Neural crest cell (in vitro differentiated cells): Measurements from ENCODE around the gene ETHE1. TPM values are rescaled to one million over a fixed set of nuclear protein-coding genes. Genes with fewer than 3 reads are reported as not detected.
"Not testable (repeated sequence)": the region's sequence is repeated elsewhere in the genome, so short reads cannot be mapped to it uniquely, and the experiment has no call there.

Experiments used
- DNase-seq: peaks from one replicate; pipeline ENCODE4 v3.0.0; 2021; ENCODE audit warnings: low read depth, mixed read lengths, low spot score
- H3K27ac Mint-ChIP-seq: one replicate; pipeline ENCODE4 v1.8.0; 2021; ENCODE audit warnings: mild to moderate bottlenecking, mixed read lengths; ENCODE audit not compliant: unreplicated experiment
- H3K27me3 Mint-ChIP-seq: 2 replicates; pipeline ENCODE4 v1.8.0; 2021; ENCODE audit warnings: low read depth, mild to moderate bottlenecking, mixed read lengths
- H3K36me3 Mint-ChIP-seq: 2 replicates; pipeline ENCODE4 v1.8.0; 2021; ENCODE audit warnings: low read depth, mild to moderate bottlenecking, mixed read lengths
- H3K4me1 Mint-ChIP-seq: 2 replicates; pipeline ENCODE4 v1.8.0; 2021; ENCODE audit warnings: mixed read lengths
- H3K4me3 Mint-ChIP-seq: one replicate; pipeline ENCODE4 v1.8.0; 2021; ENCODE audit warnings: mild to moderate bottlenecking, mixed read lengths
- H3K9me3 Mint-ChIP-seq: 2 replicates; pipeline ENCODE4 v1.8.0; 2021; ENCODE audit warnings: mixed read lengths
- CTCF ChIP-seq: fragments of 200-600 bp; sonication (generic); conservative IDR thresholded peaks from 2 replicates; pipeline ENCODE4 v1.5.0; 2021; ENCODE audit warnings: antibody characterized with exemption, mild to moderate bottlenecking
- total RNA-seq: library from RNA; stranded (reverse); gene quantifications from 2 replicates; pipeline ENCODE4 v1.2.1, GENCODE V29; 2021

ETHE1 gene
- total RNA-seq, 1 donor from 2014 or later = 23.7 TPM

- Mint-ChIP-seq H3K27me3 (no peaks in the 10 kb centered on the region), H3K27ac (no peak overlapping the region), H3K36me3 (peaks cover 14% of the 10 kb centered on the region), H3K9me3 (no peaks in the 10 kb centered on the region), H3K4me1 (no peaks in the 10 kb centered on the region), H3K4me3 (no peak overlapping the region)
- no peak for DNase-seq
- TF ChIP-seq CTCF = no peak
Observed at GRCh38 chr19:43548706-43549105, 21.7 kb upstream of the ETHE1 start.

GRCh38 chr19:43547926-43548325 is 20.9 kb upstream of the ETHE1 start:
- H3K36me3 Mint-ChIP-seq = peaks cover 16% of the 10 kb centered on the region
- not testable (repeated sequence) for H3K27me3 Mint-ChIP-seq, H3K27ac Mint-ChIP-seq, H3K9me3 Mint-ChIP-seq, DNase-seq, H3K4me1 Mint-ChIP-seq, H3K4me3 Mint-ChIP-seq

GRCh38 chr19:43546581-43546980 is 19.6 kb upstream of the ETHE1 start:
- Mint-ChIP-seq H3K4me3 (no peak overlapping the region), H3K36me3 (peaks cover 18% of the 10 kb centered on the region), H3K27ac (no peak overlapping the region), H3K4me1 (no peaks in the 10 kb centered on the region), H3K27me3 (no peaks in the 10 kb centered on the region), H3K9me3 (no peaks in the 10 kb centered on the region)
- TF ChIP-seq CTCF = no peak
- DNase-seq = no peak

- Mint-ChIP-seq H3K9me3 (no peaks in the 10 kb centered on the region), H3K4me1 (no peaks in the 10 kb centered on the region), H3K27me3 (no peaks in the 10 kb centered on the region), H3K36me3 (peaks cover 21% of the 10 kb centered on the region), H3K27ac (no peak overlapping the region), H3K4me3 (no peak overlapping the region)
- no peak for DNase-seq
- TF ChIP-seq CTCF = no peak
Observed at GRCh38 chr19:43545981-43546380, 19.0 kb upstream of the ETHE1 start.

GRCh38 chr19:43545276-43545675 is 18.3 kb upstream of the ETHE1 start:
- no peak for DNase-seq
- TF ChIP-seq CTCF = no peak
- Mint-ChIP-seq H3K4me1 (no peaks in the 10 kb centered on the region), H3K36me3 (peaks cover 23% of the 10 kb centered on the region), H3K4me3 (no peak overlapping the region), H3K9me3 (no peaks in the 10 kb centered on the region), H3K27me3 (no peaks in the 10 kb centered on the region), H3K27ac (no peak overlapping the region)

- Mint-ChIP-seq H3K36me3 (peaks cover 34% of the 10 kb centered on the region), H3K4me1 (no peaks in the 10 kb centered on the region), H3K27ac (no peak overlapping the region), H3K27me3 (no peaks in the 10 kb centered on the region), H3K9me3 (peaks cover 3% of the 10 kb centered on the region), H3K4me3 (no peak overlapping the region)
- TF ChIP-seq CTCF = no peak
- DNase-seq = no peak
Observed at GRCh38 chr19:43544077-43544476, 17.1 kb upstream of the ETHE1 start.
